ENCODE results near the gene SSBP3. TPM values are rescaled to one million over a fixed set of nuclear protein-coding genes. Genes with fewer than 3 reads are reported as not detected.
A peak's percentile ranks its signal among the peaks of the same experiment; 100 is the strongest.

Gene SSBP3
- total and polyA plus RNA-seq, 9 donors, result 41.2 to 247 (median 156) TPM

DNA sequence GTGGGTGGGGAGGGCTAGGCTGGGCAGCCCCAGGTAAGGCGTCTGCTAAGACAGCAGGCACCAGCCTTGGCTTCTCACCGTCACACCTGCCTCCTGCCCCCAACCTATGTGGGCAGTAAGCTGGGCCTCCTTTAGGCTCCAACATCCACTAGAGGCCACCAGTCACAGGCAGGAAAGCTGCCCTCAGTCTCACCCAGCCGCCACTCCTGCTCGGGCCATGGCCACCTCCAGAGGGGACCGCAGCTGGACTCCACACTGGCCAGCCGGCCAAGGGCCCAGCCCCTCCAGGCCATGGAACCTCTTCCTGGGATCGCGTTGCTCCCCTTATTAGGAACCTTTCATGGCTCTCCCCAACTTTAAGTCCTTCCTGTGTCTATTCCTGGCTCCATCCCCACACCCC is 131.7 kb downstream of the SSBP3 start:
- intact Hi-C loops (cut with DNase I), result loop anchor here in 3 of 4 donors (5.0 to 10.0 kb wide), 6 partner anchors 50 to 213 kb away; no protein-coding TSS in a partner anchor
- H3K4me1 ChIP-seq (ENCODE audit: insufficient read depth), result peaks cover 66% of the 10 kb centered on the region
- H3K27me3 ChIP-seq, result no peaks in the 10 kb centered on the region
- peak overlapping the region; percentile 79 to 94 for H3K27ac ChIP-seq
- DNase-seq, result no peak
- no peak overlapping the region for H3K4me3 ChIP-seq
- no peak for TF ChIP-seq POLR2A (IDR thresholded peaks at IDR 0.05)
- TF ChIP-seq, protein P1, sequence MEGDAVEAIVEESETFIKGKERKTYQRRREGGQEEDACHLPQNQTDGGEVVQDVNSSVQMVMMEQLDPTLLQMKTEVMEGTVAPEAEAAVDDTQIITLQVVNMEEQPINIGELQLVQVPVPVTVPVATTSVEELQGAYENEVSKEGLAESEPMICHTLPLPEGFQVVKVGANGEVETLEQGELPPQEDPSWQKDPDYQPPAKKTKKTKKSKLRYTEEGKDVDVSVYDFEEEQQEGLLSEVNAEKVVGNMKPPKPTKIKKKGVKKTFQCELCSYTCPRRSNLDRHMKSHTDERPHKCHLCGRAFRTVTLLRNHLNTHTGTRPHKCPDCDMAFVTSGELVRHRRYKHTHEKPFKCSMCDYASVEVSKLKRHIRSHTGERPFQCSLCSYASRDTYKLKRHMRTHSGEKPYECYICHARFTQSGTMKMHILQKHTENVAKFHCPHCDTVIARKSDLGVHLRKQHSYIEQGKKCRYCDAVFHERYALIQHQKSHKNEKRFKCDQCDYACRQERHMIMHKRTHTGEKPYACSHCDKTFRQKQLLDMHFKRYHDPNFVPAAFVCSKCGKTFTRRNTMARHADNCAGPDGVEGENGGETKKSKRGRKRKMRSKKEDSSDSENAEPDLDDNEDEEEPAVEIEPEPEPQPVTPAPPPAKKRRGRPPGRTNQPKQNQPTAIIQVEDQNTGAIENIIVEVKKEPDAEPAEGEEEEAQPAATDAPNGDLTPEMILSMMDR (IDR thresholded peaks at IDR 0.05), result no peak
- TF ChIP-seq EP300 (IDR thresholded peaks at IDR 0.05), result no peak
- no peaks in the 10 kb centered on the region for H3K9me3 ChIP-seq
- 43 to 64% (median 50%) methylated on average over 8 of the region's 8 CpGs for WGBS, 3 donors
- H3K36me3 ChIP-seq, result no peaks in the 10 kb centered on the region

DNA sequence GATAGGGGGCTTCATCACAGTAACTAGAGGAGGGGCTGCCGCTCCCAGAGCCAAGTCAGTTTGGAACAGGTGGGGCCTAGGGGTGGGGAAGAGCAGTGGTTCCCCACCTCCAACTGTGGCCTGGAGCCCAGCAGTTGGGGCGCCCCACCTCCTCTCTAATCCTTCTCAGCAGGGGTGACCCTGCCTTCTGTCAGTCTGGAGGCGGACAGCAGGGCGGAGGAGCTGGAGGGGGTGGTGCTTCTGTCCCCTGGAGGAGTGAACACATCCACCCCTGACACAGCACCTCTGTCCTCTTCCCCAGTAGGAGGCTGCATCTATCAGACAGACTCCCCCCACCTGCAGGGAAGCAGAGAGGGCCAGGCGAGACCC is 132.4 kb downstream of the SSBP3 start:
- no peak for TF ChIP-seq EP300 (IDR thresholded peaks at IDR 0.05)
- TF ChIP-seq, protein P1 (IDR thresholded peaks at IDR 0.05), result no peak
- TF ChIP-seq POLR2A (IDR thresholded peaks at IDR 0.05), result no peak
- Histone ChIP-seq H3K4me1 (ENCODE audit: insufficient read depth) (peaks cover 64% of the 10 kb centered on the region), H3K27me3 (no peaks in the 10 kb centered on the region), H3K4me3 (peak overlapping the region; percentile 3), H3K9me3 (no peaks in the 10 kb centered on the region), H3K27ac (peak overlapping the region; percentile 79 to 94), H3K36me3 (no peaks in the 10 kb centered on the region)
- intact Hi-C loops (cut with DNase I), result loop anchor here in 3 of 4 donors (2.0 to 10.0 kb wide), 8 partner anchors 51 to 215 kb away; partner anchors contain the start of gene SSBP3 (in 1 of the 3)
- 21 to 30% (median 21%) methylated on average over 4 to 5 of the region's 5 CpGs for WGBS, 3 donors
- DNase-seq, result peak; percentile 75 to 83 (median 79)

DNA sequence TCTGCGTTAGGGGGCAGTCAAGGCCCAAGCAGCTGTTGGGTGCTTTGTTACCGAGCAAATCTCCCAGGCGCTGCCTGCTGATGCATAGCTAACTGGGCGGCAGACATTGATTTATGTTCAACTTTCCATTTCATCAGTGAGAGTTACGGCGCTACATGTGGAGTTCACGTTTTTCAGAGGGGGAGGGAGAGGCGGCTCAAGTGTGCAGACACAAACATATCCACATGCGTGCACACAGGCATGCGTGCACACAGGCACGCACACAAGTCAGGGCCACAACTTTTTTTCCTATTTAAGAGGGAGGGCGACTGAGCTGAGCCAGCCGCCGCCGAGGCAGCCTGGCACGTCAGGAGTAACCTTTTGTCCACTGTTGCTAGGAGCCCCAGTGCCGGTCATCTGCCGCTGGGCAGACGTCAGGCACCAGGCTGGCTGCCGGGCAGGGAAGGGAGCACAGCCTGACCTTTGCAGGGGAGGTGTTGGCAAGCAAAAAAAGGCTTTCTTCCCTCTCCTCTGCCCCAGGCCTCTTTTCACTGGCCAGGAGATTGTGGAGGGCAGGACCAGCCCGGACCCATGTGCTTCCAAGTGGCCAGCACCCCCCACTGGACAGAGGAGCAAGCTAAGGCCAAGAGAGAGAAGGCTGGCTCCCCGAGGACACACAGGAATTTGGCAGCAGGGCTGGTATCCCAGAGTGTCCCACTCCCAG is 133.0 kb downstream of the SSBP3 start:
- H3K27ac ChIP-seq, result peak overlapping the region; percentile 79 to 94
- 1 to 9% (median 8%) methylated on average over 22 of the region's 22 CpGs for WGBS, 3 donors
- peak; percentile 84 to 91 (median 87) for DNase-seq
- TF ChIP-seq EP300 (IDR thresholded peaks at IDR 0.05), result peak; percentile 86
- TF ChIP-seq, protein P1 (IDR thresholded peaks at IDR 0.05), result peak; percentile 62 to 86 (median 83)
- TF ChIP-seq POLR2A (IDR thresholded peaks at IDR 0.05), result no peak
- H3K4me1 ChIP-seq (ENCODE audit: insufficient read depth), result peaks cover 62% of the 10 kb centered on the region
- no peaks in the 10 kb centered on the region for H3K27me3 ChIP-seq
- H3K36me3 ChIP-seq, result no peaks in the 10 kb centered on the region
- peak overlapping the region; percentile 3 for H3K4me3 ChIP-seq
- H3K9me3 ChIP-seq, result no peaks in the 10 kb centered on the region
- intact Hi-C loops (cut with DNase I), result loop anchor here in 3 of 4 donors (2.0 to 10.0 kb wide), 8 partner anchors 52 to 216 kb away; partner anchors contain the start of gene SSBP3 (in 1 of the 3)

DNA sequence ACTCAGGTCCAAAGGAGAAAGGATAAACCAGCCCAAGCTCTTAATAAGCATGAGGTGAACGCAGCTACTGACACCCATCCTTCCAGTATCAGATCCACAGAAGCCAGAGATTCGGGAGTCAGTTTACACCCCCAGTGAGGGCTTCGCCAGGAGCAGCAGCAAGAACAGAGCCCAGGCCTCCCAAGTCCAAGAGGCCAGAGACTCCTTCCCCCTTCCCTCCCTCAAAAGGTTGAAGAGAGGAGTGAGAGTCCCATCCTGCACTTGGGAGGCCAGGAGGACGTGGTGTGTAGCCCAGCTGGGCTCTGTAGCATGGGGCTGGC is 133.5 kb downstream of the SSBP3 start:
- WGBS, 3 donors, result 18 to 29% (median 26%) methylated on average over 4 of the region's 4 CpGs
- TF ChIP-seq EP300 (IDR thresholded peaks at IDR 0.05) (no peak), POLR2A (IDR thresholded peaks at IDR 0.05) (no peak)
- TF ChIP-seq, protein P1 (IDR thresholded peaks at IDR 0.05), result no peak
- Histone ChIP-seq H3K9me3 (no peaks in the 10 kb centered on the region), H3K27me3 (no peaks in the 10 kb centered on the region), H3K27ac (peak overlapping the region; percentile 79 to 94), H3K36me3 (no peaks in the 10 kb centered on the region), H3K4me3 (no peak overlapping the region), H3K4me1 (ENCODE audit: insufficient read depth) (peaks cover 60% of the 10 kb centered on the region)
- DNase-seq, result no peak
- intact Hi-C loops (cut with DNase I), result loop anchor here in 3 of 4 donors (2.0 to 10.0 kb wide), 8 partner anchors 52 to 216 kb away; partner anchors contain the start of gene SSBP3 (in 1 of the 3)
